ENCODE results near the gene DUOX2. TPM values are rescaled to one million over a fixed set of nuclear protein-coding genes. Genes with fewer than 3 reads are reported as not detected.
A peak's percentile ranks its signal among the peaks of the same experiment; 100 is the strongest.

Gene DUOX2
- not detected in 2 replicates for total RNA-seq (2012; rRNA removed)

GRCh38 chr15:45114076-45114750, at the start of gene DUOX2, which contains the start of gene DUOXA2:
Gene DUOX2 (minus strand): TSS chr15:45114172. CDS start chr15:45113411, 761 bp downstream.
Gene DUOXA2 (plus strand): TSS chr15:45114326. CDS start chr15:45114606, 280 bp downstream.
- Histone ChIP-seq H3K4me2 (ENCODE audit: low read length) (peak within 1 kb of the TSS; percentile 20), H3K9me3 (replicated peaks; ENCODE audit: low read length) (no peaks in the 10 kb centered on the region), H3K36me3 (ENCODE audit: insufficient read depth, low read length) (no peaks in the 10 kb centered on the region), H3K9ac (ENCODE audit: low read depth, low read length) (no peak within 1 kb of the TSS), H3K27me3 (ENCODE audit: control insufficient read depth, insufficient read depth, low read length) (peaks cover 81% of the 10 kb centered on the region), H3K4me1 (ENCODE audit: control insufficient read depth, insufficient read depth, low read length) (no peaks in the 10 kb centered on the region), H3K4me3 (ENCODE audit: low read length) (no peak within 1 kb of the TSS)

DNA sequence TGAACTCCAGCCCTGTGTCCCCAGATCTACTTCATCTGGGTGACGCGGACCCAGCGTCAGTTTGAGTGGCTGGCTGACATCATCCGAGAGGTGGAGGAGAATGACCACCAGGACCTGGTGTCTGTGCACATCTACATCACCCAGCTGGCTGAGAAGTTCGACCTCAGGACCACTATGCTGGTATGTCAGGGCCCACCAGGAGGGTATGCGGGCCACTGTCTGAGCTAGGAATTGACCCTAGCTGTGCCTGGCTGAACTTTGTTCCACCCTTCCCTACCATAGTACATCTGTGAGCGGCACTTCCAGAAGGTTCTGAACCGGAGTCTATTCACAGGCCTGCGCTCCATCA, 49.5 kb upstream of the DUOX2 start:
- Histone ChIP-seq H3K9ac (ENCODE audit: low read depth, low read length) (peak overlapping the region; percentile 28), H3K9me3 (replicated peaks; ENCODE audit: low read length) (no peaks in the 10 kb centered on the region), H3K36me3 (ENCODE audit: insufficient read depth, low read length) (no peaks in the 10 kb centered on the region), H3K27me3 (ENCODE audit: control insufficient read depth, insufficient read depth, low read length) (no peaks in the 10 kb centered on the region), H3K4me2 (ENCODE audit: low read length) (peak overlapping the region; percentile 60), H3K4me1 (ENCODE audit: control insufficient read depth, insufficient read depth, low read length) (peaks cover 23% of the 10 kb centered on the region), H3K4me3 (ENCODE audit: low read length) (no peak overlapping the region)

GRCh38 chr15:45162771-45163507, 49.0 kb upstream of the DUOX2 start:
- no peaks in the 10 kb centered on the region for H3K36me3 ChIP-seq (ENCODE audit: insufficient read depth, low read length)
- no peak overlapping the region for H3K4me3 ChIP-seq (ENCODE audit: low read length)
- H3K9ac ChIP-seq (ENCODE audit: low read depth, low read length) = peak overlapping the region; percentile 50
- peaks cover 28% of the 10 kb centered on the region for H3K4me1 ChIP-seq (ENCODE audit: control insufficient read depth, insufficient read depth, low read length)
- H3K9me3 ChIP-seq (replicated peaks; ENCODE audit: low read length) = no peaks in the 10 kb centered on the region
- peak overlapping the region; percentile 60 for H3K4me2 ChIP-seq (ENCODE audit: low read length)
- H3K27me3 ChIP-seq (ENCODE audit: control insufficient read depth, insufficient read depth, low read length) = no peaks in the 10 kb centered on the region

GRCh38 chr15:45161666-45162065, 47.7 kb upstream of the DUOX2 start:
- Histone ChIP-seq H3K27me3 (ENCODE audit: control insufficient read depth, insufficient read depth, low read length) (no peaks in the 10 kb centered on the region), H3K4me2 (ENCODE audit: low read length) (no peak overlapping the region), H3K9ac (ENCODE audit: low read depth, low read length) (no peak overlapping the region), H3K9me3 (replicated peaks; ENCODE audit: low read length) (no peaks in the 10 kb centered on the region), H3K36me3 (ENCODE audit: insufficient read depth, low read length) (no peaks in the 10 kb centered on the region), H3K4me1 (ENCODE audit: control insufficient read depth, insufficient read depth, low read length) (peaks cover 26% of the 10 kb centered on the region), H3K4me3 (ENCODE audit: low read length) (no peak overlapping the region)

- Histone ChIP-seq H3K4me1 (ENCODE audit: control insufficient read depth, insufficient read depth, low read length) (peaks cover 16% of the 10 kb centered on the region), H3K9me3 (replicated peaks; ENCODE audit: low read length) (no peaks in the 10 kb centered on the region), H3K4me2 (ENCODE audit: low read length) (no peak overlapping the region), H3K9ac (ENCODE audit: low read depth, low read length) (no peak overlapping the region), H3K4me3 (ENCODE audit: low read length) (no peak overlapping the region), H3K27me3 (ENCODE audit: control insufficient read depth, insufficient read depth, low read length) (no peaks in the 10 kb centered on the region), H3K36me3 (ENCODE audit: insufficient read depth, low read length) (no peaks in the 10 kb centered on the region)
Measured at GRCh38 chr15:45157974-45158373, 44.0 kb upstream of the DUOX2 start.

- H3K9me3 ChIP-seq (replicated peaks; ENCODE audit: low read length) = no peaks in the 10 kb centered on the region
- H3K36me3 ChIP-seq (ENCODE audit: insufficient read depth, low read length) = no peaks in the 10 kb centered on the region
- H3K4me1 ChIP-seq (ENCODE audit: control insufficient read depth, insufficient read depth, low read length) = peaks cover 8% of the 10 kb centered on the region
- no peak overlapping the region for H3K4me3 ChIP-seq (ENCODE audit: low read length)
- H3K27me3 ChIP-seq (ENCODE audit: control insufficient read depth, insufficient read depth, low read length) = no peaks in the 10 kb centered on the region
- no peak overlapping the region for H3K9ac ChIP-seq (ENCODE audit: low read depth, low read length)
- H3K4me2 ChIP-seq (ENCODE audit: low read length) = no peak overlapping the region
Measured at GRCh38 chr15:45156744-45157455, 42.9 kb upstream of the DUOX2 start.

GRCh38 chr15:45155739-45156138, 41.8 kb upstream of the DUOX2 start:
- H3K4me2 ChIP-seq (ENCODE audit: low read length) = no peak overlapping the region
- no peaks in the 10 kb centered on the region for H3K27me3 ChIP-seq (ENCODE audit: control insufficient read depth, insufficient read depth, low read length)
- peaks cover 8% of the 10 kb centered on the region for H3K4me1 ChIP-seq (ENCODE audit: control insufficient read depth, insufficient read depth, low read length)

GRCh38 chr15:45151998-45152828, 38.2 kb upstream of the DUOX2 start:
- no peaks in the 10 kb centered on the region for H3K9me3 ChIP-seq (replicated peaks; ENCODE audit: low read length)
- H3K9ac ChIP-seq (ENCODE audit: low read depth, low read length) = no peak overlapping the region
- no peaks in the 10 kb centered on the region for H3K36me3 ChIP-seq (ENCODE audit: insufficient read depth, low read length)
- H3K27me3 ChIP-seq (ENCODE audit: control insufficient read depth, insufficient read depth, low read length) = no peaks in the 10 kb centered on the region
- no peak overlapping the region for H3K4me2 ChIP-seq (ENCODE audit: low read length)
- peaks cover 13% of the 10 kb centered on the region for H3K4me1 ChIP-seq (ENCODE audit: control insufficient read depth, insufficient read depth, low read length)
- H3K4me3 ChIP-seq (ENCODE audit: low read length) = no peak overlapping the region

More at GRCh38 chr15:45155739-45156138, 41.8 kb upstream of the DUOX2 start:
- H3K4me3 ChIP-seq (ENCODE audit: low read length) = no peak overlapping the region
- no peaks in the 10 kb centered on the region for H3K9me3 ChIP-seq (replicated peaks; ENCODE audit: low read length)
- no peak overlapping the region for H3K9ac ChIP-seq (ENCODE audit: low read depth, low read length)
- no peaks in the 10 kb centered on the region for H3K36me3 ChIP-seq (ENCODE audit: insufficient read depth, low read length)

GRCh38 chr15:45150997-45151396, 37.0 kb upstream of the DUOX2 start:
- Histone ChIP-seq H3K4me3 (ENCODE audit: low read length) (no peak overlapping the region), H3K4me2 (ENCODE audit: low read length) (no peak overlapping the region), H3K4me1 (ENCODE audit: control insufficient read depth, insufficient read depth, low read length) (peaks cover 13% of the 10 kb centered on the region), H3K9me3 (replicated peaks; ENCODE audit: low read length) (no peaks in the 10 kb centered on the region), H3K36me3 (ENCODE audit: insufficient read depth, low read length) (no peaks in the 10 kb centered on the region), H3K9ac (ENCODE audit: low read depth, low read length) (no peak overlapping the region), H3K27me3 (ENCODE audit: control insufficient read depth, insufficient read depth, low read length) (no peaks in the 10 kb centered on the region)

GRCh38 chr15:45150481-45150880, 36.5 kb upstream of the DUOX2 start:
- no peaks in the 10 kb centered on the region for H3K9me3 ChIP-seq (replicated peaks; ENCODE audit: low read length)
- no peak overlapping the region for H3K4me2 ChIP-seq (ENCODE audit: low read length)
- H3K4me3 ChIP-seq (ENCODE audit: low read length) = no peak overlapping the region
- H3K4me1 ChIP-seq (ENCODE audit: control insufficient read depth, insufficient read depth, low read length) = peaks cover 13% of the 10 kb centered on the region
- no peaks in the 10 kb centered on the region for H3K36me3 ChIP-seq (ENCODE audit: insufficient read depth, low read length)
- no peak overlapping the region for H3K9ac ChIP-seq (ENCODE audit: low read depth, low read length)
- no peaks in the 10 kb centered on the region for H3K27me3 ChIP-seq (ENCODE audit: control insufficient read depth, insufficient read depth, low read length)

DNA sequence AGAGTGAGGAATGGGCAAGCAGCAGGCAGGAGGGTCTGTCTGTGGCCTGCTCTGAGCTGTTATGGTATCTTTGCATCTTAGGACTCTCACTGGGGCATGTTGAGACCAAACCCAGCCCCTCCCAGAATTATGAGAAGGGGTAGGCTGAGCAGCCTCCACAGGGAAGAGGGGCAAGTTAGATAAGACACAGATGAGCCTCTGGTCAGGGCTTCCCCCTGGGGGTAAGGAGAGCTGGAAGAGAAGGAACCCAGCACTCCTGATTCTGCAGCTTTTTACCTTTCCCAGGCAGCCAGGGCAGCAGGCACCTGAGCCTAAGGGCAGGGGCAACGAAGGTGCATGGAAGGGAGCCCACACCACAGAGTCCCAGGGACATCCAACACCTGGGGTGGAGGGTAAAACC, 35.1 kb upstream of the DUOX2 start:
- Histone ChIP-seq H3K27me3 (ENCODE audit: control insufficient read depth, insufficient read depth, low read length) (no peaks in the 10 kb centered on the region), H3K4me1 (ENCODE audit: control insufficient read depth, insufficient read depth, low read length) (peaks cover 13% of the 10 kb centered on the region), H3K9me3 (replicated peaks; ENCODE audit: low read length) (no peaks in the 10 kb centered on the region), H3K9ac (ENCODE audit: low read depth, low read length) (no peak overlapping the region), H3K4me3 (ENCODE audit: low read length) (no peak overlapping the region), H3K4me2 (ENCODE audit: low read length) (no peak overlapping the region), H3K36me3 (ENCODE audit: insufficient read depth, low read length) (no peaks in the 10 kb centered on the region)

All from skeletal muscle satellite cell (primary cell).